WTC11 (cell line): ENCODE results near the gene SPSB3. TPM values are rescaled to one million over a fixed set of nuclear protein-coding genes. Genes with fewer than 3 reads are reported as not detected.

Experiments
- ATAC-seq: fragments of 200-7000 bp; cut with Tn5 transposase; 2 replicates; pipeline ENCODE4 v1.10.0; 2021; ENCODE audit warnings: mild to moderate bottlenecking, moderate library complexity
- CTCF ChIA-PET: fragments of 300-600 bp; sonication (Branson Sonifier 250); formaldehyde crosslinking; loops from one replicate; lab custom pipeline; 2021; ENCODE audit warnings: antibody characterized with exemption; lab: Charles Lee
- POLR2A ChIA-PET: fragments of 350-600 bp; sonication (Branson Sonifier 250); formaldehyde crosslinking; loops from one replicate; lab custom pipeline; 2021; ENCODE audit warnings: antibody characterized with exemption; lab: Charles Lee
- DNase-seq: peaks from one replicate; pipeline ENCODE4 v3.0.0; 2021; ENCODE audit warnings: low spot score
- H3K27ac Mint-ChIP-seq: 2 replicates; pipeline ENCODE4 v1.8.0; 2021; ENCODE audit warnings: mixed read lengths
- H3K27me3 Mint-ChIP-seq: 2 replicates; pipeline ENCODE4 v1.8.0; 2021; ENCODE audit warnings: low read depth, mild to moderate bottlenecking, moderate library complexity, mixed read lengths
- H3K36me3 Mint-ChIP-seq: 2 replicates; pipeline ENCODE4 v1.8.0; 2021; ENCODE audit warnings: mixed read lengths
- H3K4me1 Mint-ChIP-seq: 2 replicates; pipeline ENCODE4 v1.8.0; 2022; ENCODE audit warnings: mixed read lengths
- H3K4me3 Mint-ChIP-seq: 2 replicates; pipeline ENCODE4 v1.8.0; 2021; ENCODE audit warnings: mild to moderate bottlenecking, moderate library complexity, mixed read lengths
- H3K9me3 Mint-ChIP-seq: 2 replicates; pipeline ENCODE4 v1.8.0; 2021; ENCODE audit warnings: mixed read lengths
- ATF1 ChIP-seq: sonication (generic); formaldehyde crosslinking; IDR thresholded peaks from 2 replicates; pipeline ENCODE4 v1.8.1; 2023; ENCODE audit warnings: mild to moderate bottlenecking, moderate library complexity, missing genetic modification reagents
- CBFB ChIP-seq: sonication (generic); formaldehyde crosslinking; IDR thresholded peaks from 2 replicates; pipeline ENCODE4 v1.8.1; 2022; ENCODE audit warnings: mild to moderate bottlenecking, low read depth, missing genetic modification reagents
- CREM ChIP-seq: sonication (generic); formaldehyde crosslinking; IDR thresholded peaks from 2 replicates; pipeline ENCODE4 v1.8.1; 2022; ENCODE audit warnings: mild to moderate bottlenecking, missing genetic modification reagents, moderate library complexity
- ETV6 ChIP-seq: sonication (generic); formaldehyde crosslinking; IDR thresholded peaks from 2 replicates; pipeline ENCODE4 v1.8.1; 2022; ENCODE audit warnings: mild to moderate bottlenecking, missing genetic modification reagents
- FOXK1 ChIP-seq: sonication (generic); formaldehyde crosslinking; IDR thresholded peaks from 2 replicates; pipeline ENCODE4 v1.8.0; 2022; ENCODE audit warnings: mild to moderate bottlenecking, moderate library complexity, missing genetic modification reagents
- GABPB1 ChIP-seq: sonication (generic); formaldehyde crosslinking; IDR thresholded peaks from 2 replicates; pipeline ENCODE4 v1.8.1; 2023; ENCODE audit warnings: mild to moderate bottlenecking, missing genetic modification reagents
- GTF2I ChIP-seq: fragments of 250-450 bp; sonication (Bioruptor Pico); conservative IDR thresholded peaks from 2 replicates; pipeline ENCODE4 v1.4.0; 2021; ENCODE audit warnings: mild to moderate bottlenecking
- HMGA2 ChIP-seq: fragments of 250-450 bp; sonication (Bioruptor Pico); IDR thresholded peaks from 2 replicates; pipeline ENCODE4 v1.4.0; 2021; ENCODE audit warnings: mild to moderate bottlenecking, moderate library complexity
- JUN ChIP-seq: sonication (generic); formaldehyde crosslinking; IDR thresholded peaks from 2 replicates; pipeline ENCODE4 v1.8.0; 2023; ENCODE audit warnings: mild to moderate bottlenecking, missing genetic modification reagents
- KAT7 ChIP-seq: sonication (generic); formaldehyde crosslinking; IDR thresholded peaks from 2 replicates; pipeline ENCODE4 v1.8.1; 2023; ENCODE audit warnings: missing genetic modification reagents, mild to moderate bottlenecking, borderline replicate concordance
- MYBL2 ChIP-seq: sonication (generic); formaldehyde crosslinking; IDR thresholded peaks from 2 replicates; pipeline ENCODE4 v1.8.1; 2023; ENCODE audit warnings: mild to moderate bottlenecking, moderate library complexity, missing genetic modification reagents
- NFE2L1 ChIP-seq: sonication (generic); formaldehyde crosslinking; IDR thresholded peaks from 2 replicates; pipeline ENCODE4 v1.8.1; 2023; ENCODE audit warnings: missing genetic modification reagents
- NR3C1 ChIP-seq: sonication (generic); formaldehyde crosslinking; conservative IDR thresholded peaks from 2 replicates; pipeline ENCODE4 v1.8.1; 2023; ENCODE audit warnings: low read depth, mild to moderate bottlenecking, missing genetic modification reagents
- OVOL2 ChIP-seq: fragments of 250-450 bp; sonication (Bioruptor Pico); IDR thresholded peaks from 2 replicates; pipeline ENCODE4 v1.9.0; 2021; ENCODE audit warnings: mild to moderate bottlenecking, borderline replicate concordance
- STAT6 ChIP-seq: sonication (generic); formaldehyde crosslinking; conservative IDR thresholded peaks from 2 replicates; pipeline ENCODE4 v1.8.1; 2023; ENCODE audit warnings: mild to moderate bottlenecking, low read depth, missing genetic modification reagents, moderate library complexity
- TP53 ChIP-seq: sonication (generic); formaldehyde crosslinking; IDR thresholded peaks from 2 replicates; pipeline ENCODE4 v1.8.1; 2023; ENCODE audit warnings: mild to moderate bottlenecking, missing genetic modification reagents
- ZNF138 ChIP-seq: sonication (generic); formaldehyde crosslinking; conservative IDR thresholded peaks from 2 replicates; pipeline ENCODE4 v1.8.1; 2022; ENCODE audit warnings: mild to moderate bottlenecking, moderate library complexity, missing genetic modification reagents
- ZNF219 ChIP-seq: sonication (generic); formaldehyde crosslinking; IDR thresholded peaks from 2 replicates; pipeline ENCODE4 v1.8.0; 2023; ENCODE audit warnings: missing genetic modification reagents, mild to moderate bottlenecking, borderline replicate concordance
- ZNF423 ChIP-seq: fragments of 250-450 bp; sonication (Bioruptor Pico); IDR thresholded peaks from 2 replicates; pipeline ENCODE4 v2.1.2; 2022; ENCODE audit warnings: mild to moderate bottlenecking, moderate library complexity
- total RNA-seq: library from RNA; stranded (reverse); gene quantifications from 3 replicates; pipeline ENCODE4 v1.2.3, GENCODE V29; 2021
- TF ChIP-seq, protein P1 (sequence below): fragments of 250-450 bp; sonication (Bioruptor Pico); conservative IDR thresholded peaks from 2 replicates; pipeline ENCODE4 v1.9.0; 2021; ENCODE audit warnings: mild to moderate bottlenecking
- TF ChIP-seq, protein P2 (sequence below): sonication (generic); formaldehyde crosslinking; IDR thresholded peaks from 2 replicates; pipeline ENCODE4 v1.8.1; 2022; ENCODE audit warnings: mild to moderate bottlenecking, moderate library complexity, missing genetic modification reagents
- TF ChIP-seq, protein P3 (sequence below): sonication (generic); formaldehyde crosslinking; IDR thresholded peaks from 2 replicates; pipeline ENCODE4 v1.8.0; 2023; ENCODE audit warnings: mild to moderate bottlenecking, missing genetic modification reagents
- TF ChIP-seq, protein P4 (sequence below): sonication (generic); formaldehyde crosslinking; IDR thresholded peaks from 2 replicates; pipeline ENCODE4 v1.8.1; 2022; ENCODE audit warnings: mild to moderate bottlenecking, missing genetic modification reagents, moderate library complexity, borderline replicate concordance
- TF ChIP-seq, protein P5 (sequence below): fragments of 200-600 bp; IDR thresholded peaks from 2 replicates; pipeline ENCODE4 v1.8.0; 2022; ENCODE audit warnings: antibody characterized with exemption

Gene SPSB3
- total RNA-seq, 1 experiment from 2014 or later: 32.8 TPM

- POLR2A ChIA-PET: interaction anchor here (1.1 to 1.9 kb wide), 3 partner anchors 9 to 19 kb away, joined by 4 to 7 read pairs (median 4); partner anchors contain the start of genes EME2, MRPS34, NUBP2 and SPSB3
- H3K4me3 Mint-ChIP-seq: peak overlapping the region; percentile 45
- H3K27me3 Mint-ChIP-seq: no peaks in the 10 kb centered on the region
- CTCF ChIA-PET: interaction anchor here (0.6 to 2.5 kb wide), 16 partner anchors 9 to 270 kb away, joined by 3 to 17 read pairs (median 3); partner anchors contain the start of genes EME2, JPT2, MAPK8IP3 and MRPS34
- H3K4me1 Mint-ChIP-seq: no peaks in the 10 kb centered on the region
- peak; percentile 91 for DNase-seq
- no peaks in the 10 kb centered on the region; the same call in 1 of the 2 replicates for H3K36me3 Mint-ChIP-seq
- no peak overlapping the region for H3K27ac Mint-ChIP-seq
- ATAC-seq: peak; percentile 82
- no peaks in the 10 kb centered on the region for H3K9me3 Mint-ChIP-seq
- peak; percentile 37; the same call in 1 of the 2 replicates for TF ChIP-seq JUN (CRISPR knock-in tag)
- peak; percentile 93 for TF ChIP-seq TP53
- TF ChIP-seq GTF2I (CRISPR knock-in tag): no peak
- 0 out of 2 replicates have a peak, but pooled peaks have one; percentile 18 for TF ChIP-seq ATF1 (CRISPR knock-in tag)
- TF ChIP-seq, protein P1, sequence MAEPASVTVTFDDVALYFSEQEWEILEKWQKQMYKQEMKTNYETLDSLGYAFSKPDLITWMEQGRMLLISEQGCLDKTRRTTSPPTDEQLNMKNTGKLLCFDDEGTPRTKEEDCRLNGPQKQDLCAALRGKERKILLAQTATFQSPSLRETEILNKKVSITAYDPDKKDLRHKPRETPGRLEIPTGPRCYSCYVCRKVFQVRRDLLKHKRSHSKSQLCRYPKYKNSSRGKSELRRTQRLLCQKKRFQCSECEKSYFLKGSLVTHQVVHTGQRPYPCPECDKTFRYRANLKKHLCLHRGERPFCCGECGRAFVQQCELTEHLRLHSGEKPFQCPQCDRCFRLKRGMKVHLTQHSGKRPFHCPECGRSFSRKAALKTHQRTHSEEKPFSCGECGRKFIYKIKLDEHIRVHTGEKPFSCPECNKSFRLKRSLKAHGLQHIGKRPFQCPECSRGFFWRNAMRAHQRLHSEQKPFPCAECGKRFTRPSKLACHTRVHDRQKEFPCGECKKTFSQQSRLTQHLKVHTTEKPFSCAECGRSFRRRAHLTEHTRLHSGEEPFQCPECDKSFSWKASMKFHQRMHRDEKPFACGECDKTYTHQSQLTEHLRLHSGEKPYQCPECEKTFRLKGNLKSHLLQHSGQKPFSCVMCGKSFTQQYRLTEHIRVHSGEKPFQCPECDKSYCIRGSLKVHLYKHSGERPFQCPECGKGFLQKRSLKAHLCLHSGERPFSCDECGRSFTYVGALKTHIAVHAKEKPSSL (CRISPR knock-in tag): no peak
- TF ChIP-seq MYBL2 (CRISPR knock-in tag): peak; percentile 68; the same call in 1 of the 2 replicates
- TF ChIP-seq, protein P2, sequence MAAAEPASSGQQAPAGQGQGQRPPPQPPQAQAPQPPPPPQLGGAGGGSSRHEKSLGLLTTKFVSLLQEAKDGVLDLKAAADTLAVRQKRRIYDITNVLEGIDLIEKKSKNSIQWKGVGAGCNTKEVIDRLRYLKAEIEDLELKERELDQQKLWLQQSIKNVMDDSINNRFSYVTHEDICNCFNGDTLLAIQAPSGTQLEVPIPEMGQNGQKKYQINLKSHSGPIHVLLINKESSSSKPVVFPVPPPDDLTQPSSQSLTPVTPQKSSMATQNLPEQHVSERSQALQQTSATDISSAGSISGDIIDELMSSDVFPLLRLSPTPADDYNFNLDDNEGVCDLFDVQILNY: 0 out of 2 replicates have a peak, but pooled peaks have one; percentile 43
- TF ChIP-seq FOXK1 (CRISPR knock-in tag): peak; percentile 86
- TF ChIP-seq CREM (CRISPR knock-in tag): peak; percentile 20; the same call in 1 of the 2 replicates
- TF ChIP-seq KAT7 (CRISPR knock-in tag): 0 out of 2 replicates have a peak, but pooled peaks have one; percentile 85
- 0 out of 2 replicates have a peak, but pooled peaks have one; percentile 40 for TF ChIP-seq ZNF138 (CRISPR knock-in tag)
- TF ChIP-seq CBFB (CRISPR knock-in tag): no peak
- TF ChIP-seq, protein P3, sequence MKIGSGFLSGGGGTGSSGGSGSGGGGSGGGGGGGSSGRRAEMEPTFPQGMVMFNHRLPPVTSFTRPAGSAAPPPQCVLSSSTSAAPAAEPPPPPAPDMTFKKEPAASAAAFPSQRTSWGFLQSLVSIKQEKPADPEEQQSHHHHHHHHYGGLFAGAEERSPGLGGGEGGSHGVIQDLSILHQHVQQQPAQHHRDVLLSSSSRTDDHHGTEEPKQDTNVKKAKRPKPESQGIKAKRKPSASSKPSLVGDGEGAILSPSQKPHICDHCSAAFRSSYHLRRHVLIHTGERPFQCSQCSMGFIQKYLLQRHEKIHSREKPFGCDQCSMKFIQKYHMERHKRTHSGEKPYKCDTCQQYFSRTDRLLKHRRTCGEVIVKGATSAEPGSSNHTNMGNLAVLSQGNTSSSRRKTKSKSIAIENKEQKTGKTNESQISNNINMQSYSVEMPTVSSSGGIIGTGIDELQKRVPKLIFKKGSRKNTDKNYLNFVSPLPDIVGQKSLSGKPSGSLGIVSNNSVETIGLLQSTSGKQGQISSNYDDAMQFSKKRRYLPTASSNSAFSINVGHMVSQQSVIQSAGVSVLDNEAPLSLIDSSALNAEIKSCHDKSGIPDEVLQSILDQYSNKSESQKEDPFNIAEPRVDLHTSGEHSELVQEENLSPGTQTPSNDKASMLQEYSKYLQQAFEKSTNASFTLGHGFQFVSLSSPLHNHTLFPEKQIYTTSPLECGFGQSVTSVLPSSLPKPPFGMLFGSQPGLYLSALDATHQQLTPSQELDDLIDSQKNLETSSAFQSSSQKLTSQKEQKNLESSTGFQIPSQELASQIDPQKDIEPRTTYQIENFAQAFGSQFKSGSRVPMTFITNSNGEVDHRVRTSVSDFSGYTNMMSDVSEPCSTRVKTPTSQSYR (CRISPR knock-in tag): peak; percentile 73; the same call in 1 of the 2 replicates
- no peak for TF ChIP-seq ZNF423 (CRISPR knock-in tag)
- peak; percentile 58; the same call in 1 of the 2 replicates for TF ChIP-seq ETV6
- TF ChIP-seq, protein P4, sequence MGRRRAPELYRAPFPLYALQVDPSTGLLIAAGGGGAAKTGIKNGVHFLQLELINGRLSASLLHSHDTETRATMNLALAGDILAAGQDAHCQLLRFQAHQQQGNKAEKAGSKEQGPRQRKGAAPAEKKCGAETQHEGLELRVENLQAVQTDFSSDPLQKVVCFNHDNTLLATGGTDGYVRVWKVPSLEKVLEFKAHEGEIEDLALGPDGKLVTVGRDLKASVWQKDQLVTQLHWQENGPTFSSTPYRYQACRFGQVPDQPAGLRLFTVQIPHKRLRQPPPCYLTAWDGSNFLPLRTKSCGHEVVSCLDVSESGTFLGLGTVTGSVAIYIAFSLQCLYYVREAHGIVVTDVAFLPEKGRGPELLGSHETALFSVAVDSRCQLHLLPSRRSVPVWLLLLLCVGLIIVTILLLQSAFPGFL: peak; percentile 51; the same call in 1 of the 2 replicates
- TF ChIP-seq GABPB1: no peak
- peak; percentile 92; the same call in 1 of the 2 replicates for TF ChIP-seq NFE2L1 (CRISPR knock-in tag)
- TF ChIP-seq ZNF219 (CRISPR knock-in tag): peak; percentile 85; the same call in 1 of the 2 replicates
- TF ChIP-seq STAT6: no peak
- TF ChIP-seq NR3C1 (CRISPR knock-in tag): 0 out of 2 replicates have a peak, but pooled peaks have one; percentile 53
- TF ChIP-seq HMGA2: no peak
- TF ChIP-seq, protein P5, sequence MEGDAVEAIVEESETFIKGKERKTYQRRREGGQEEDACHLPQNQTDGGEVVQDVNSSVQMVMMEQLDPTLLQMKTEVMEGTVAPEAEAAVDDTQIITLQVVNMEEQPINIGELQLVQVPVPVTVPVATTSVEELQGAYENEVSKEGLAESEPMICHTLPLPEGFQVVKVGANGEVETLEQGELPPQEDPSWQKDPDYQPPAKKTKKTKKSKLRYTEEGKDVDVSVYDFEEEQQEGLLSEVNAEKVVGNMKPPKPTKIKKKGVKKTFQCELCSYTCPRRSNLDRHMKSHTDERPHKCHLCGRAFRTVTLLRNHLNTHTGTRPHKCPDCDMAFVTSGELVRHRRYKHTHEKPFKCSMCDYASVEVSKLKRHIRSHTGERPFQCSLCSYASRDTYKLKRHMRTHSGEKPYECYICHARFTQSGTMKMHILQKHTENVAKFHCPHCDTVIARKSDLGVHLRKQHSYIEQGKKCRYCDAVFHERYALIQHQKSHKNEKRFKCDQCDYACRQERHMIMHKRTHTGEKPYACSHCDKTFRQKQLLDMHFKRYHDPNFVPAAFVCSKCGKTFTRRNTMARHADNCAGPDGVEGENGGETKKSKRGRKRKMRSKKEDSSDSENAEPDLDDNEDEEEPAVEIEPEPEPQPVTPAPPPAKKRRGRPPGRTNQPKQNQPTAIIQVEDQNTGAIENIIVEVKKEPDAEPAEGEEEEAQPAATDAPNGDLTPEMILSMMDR: peak; percentile 48
- TF ChIP-seq OVOL2 (CRISPR knock-in tag): no peak
Observed at GRCh38 chr16:1763521-1764511, 18.6 kb downstream of the SPSB3 start.
